ENCODE results near the gene MXI1. TPM values are rescaled to one million over a fixed set of nuclear protein-coding genes. Genes with fewer than 3 reads are reported as not detected.
A peak's percentile ranks its signal among the peaks of the same experiment; 100 is the strongest.

MXI1 gene
- total and polyA plus RNA-seq, 2 donors (not counting 1 experiment from before 2014, with no cell fraction given), result 12.0 to 32.4 TPM

GRCh38 chr10:110221044-110221720, 13.8 kb downstream of the MXI1 start:
- Histone ChIP-seq H3K36me3 (replicated peaks in 1 of 2; ENCODE audit: control extremely low read depth in 1 of 2, control insufficient read depth in 1 of 2, extremely low read depth in 1 of 2, insufficient read depth in 2 of 2, low read length in 1 of 2) (no peaks in the 10 kb centered on the region), H2AFZ (ENCODE audit: insufficient read depth, low read depth, low read length, poor library complexity, severe bottlenecking) (peak overlapping the region; percentile 73), H3K27ac (ENCODE audit: low read length in 2 of 2) (peak overlapping the region in 1 of 2 donors; percentile 59), H3K9ac (ENCODE audit: low read length) (peak overlapping the region; percentile 54), H3K4me2 (replicated peaks; ENCODE audit: low read depth, low read length, poor library complexity, severe bottlenecking) (peak overlapping the region; percentile 76), H3K79me2 (ENCODE audit: control insufficient read depth, insufficient read depth, low read length) (peaks cover 11% of the 10 kb centered on the region), H4K20me1 (ENCODE audit: control insufficient read depth, insufficient read depth, low read length, poor library complexity, severe bottlenecking) (no peaks in the 10 kb centered on the region), H3K27me3 (replicated peaks in 1 of 4; ENCODE audit: control extremely low read depth in 1 of 4, control insufficient read depth in 3 of 4, insufficient read depth in 4 of 4, low read length in 3 of 4) (peaks cover 0 to 5% (median 2%) of the 10 kb centered on the region in 4 experiments), H3K4me1 (ENCODE audit: control insufficient read depth in 2 of 2, insufficient read depth in 2 of 2, low read length in 2 of 2) (peaks cover 22 to 25% of the 10 kb centered on the region in 2 donors), H3K4me3 (ENCODE audit: control extremely low read depth in 1 of 5, extremely low read depth in 1 of 5, insufficient read depth in 1 of 5, low read depth in 2 of 5, low read length in 4 of 5) (peak overlapping the region in 4 of 5 experiments; percentile 12 to 42 (median 34)), H3K9me3 (ENCODE audit: control extremely low read depth in 1 of 3, control insufficient read depth in 2 of 3, insufficient read depth in 1 of 3, low read length in 2 of 3) (no peaks in the 10 kb centered on the region)
- DNase-seq, result no peak
- Mint-ChIP-seq H3K4me1 (peaks cover 38% of the 10 kb centered on the region), H3K4me3 (peak overlapping the region; percentile 76), H3K9me3 (ENCODE audit: insufficient read depth) (no peaks in the 10 kb centered on the region), H3K27me3 (peaks cover 3% of the 10 kb centered on the region), H3K27ac (no peak overlapping the region)
- ChIA-PET CTCF (interaction anchor here (1.0 to 8.1 kb wide), 6 partner anchors 9 to 85 kb away, joined by 3 to 116 read pairs (median 8); partner anchors contain the start of gene MXI1), POLR2A (interaction anchor here (0.6 to 1.2 kb wide), 6 partner anchors 9 to 83 kb away, joined by 3 to 5 read pairs (median 4); no protein-coding TSS in a partner anchor)
- intact Hi-C loops (cut with micrococcal nuclease), result loop anchor here (1.0 to 10.0 kb wide), 2 partner anchors 9 to 644 kb away; no protein-coding TSS in a partner anchor
- no peak for ATAC-seq (ENCODE audit: low read depth)
- WGBS (ENCODE audit: insufficient coverage), result 92% methylated on average over 2 of the region's 4 CpGs
- no peak for TF ChIP-seq EZH2 (IDR thresholded peaks at IDR 0.05; ENCODE audit: borderline replicate concordance, insufficient read depth, low read depth, low read length, poor library complexity, severe bottlenecking)

- intact Hi-C loops (cut with micrococcal nuclease), result loop anchor here (1.0 to 10.0 kb wide), 2 partner anchors 9 to 643 kb away; no protein-coding TSS in a partner anchor
- Histone ChIP-seq H3K4me2 (replicated peaks; ENCODE audit: low read depth, low read length, poor library complexity, severe bottlenecking) (peak overlapping the region; percentile 76), H3K9me3 (ENCODE audit: control extremely low read depth in 1 of 3, control insufficient read depth in 2 of 3, insufficient read depth in 1 of 3, low read length in 2 of 3) (no peaks in the 10 kb centered on the region), H4K20me1 (ENCODE audit: control insufficient read depth, insufficient read depth, low read length, poor library complexity, severe bottlenecking) (no peaks in the 10 kb centered on the region), H3K9ac (ENCODE audit: low read length) (peak overlapping the region; percentile 54), H3K4me3 (ENCODE audit: control extremely low read depth in 1 of 5, extremely low read depth in 1 of 5, insufficient read depth in 1 of 5, low read depth in 2 of 5, low read length in 4 of 5) (peak overlapping the region in 4 of 5 experiments; percentile 12 to 42 (median 34)), H3K36me3 (replicated peaks in 1 of 2; ENCODE audit: control extremely low read depth in 1 of 2, control insufficient read depth in 1 of 2, extremely low read depth in 1 of 2, insufficient read depth in 2 of 2, low read length in 1 of 2) (no peaks in the 10 kb centered on the region), H3K27ac (ENCODE audit: low read length in 2 of 2) (peak overlapping the region in 1 of 2 donors; percentile 59), H3K4me1 (ENCODE audit: control insufficient read depth in 2 of 2, insufficient read depth in 2 of 2, low read length in 2 of 2) (peaks cover 22 to 25% of the 10 kb centered on the region in 2 donors), H3K79me2 (ENCODE audit: control insufficient read depth, insufficient read depth, low read length) (peaks cover 11% of the 10 kb centered on the region), H2AFZ (ENCODE audit: insufficient read depth, low read depth, low read length, poor library complexity, severe bottlenecking) (peak overlapping the region; percentile 73), H3K27me3 (replicated peaks in 1 of 4; ENCODE audit: control extremely low read depth in 1 of 4, control insufficient read depth in 3 of 4, insufficient read depth in 4 of 4, low read length in 3 of 4) (peaks cover 0 to 5% (median 2%) of the 10 kb centered on the region in 4 experiments)
- 8% methylated on average over 18 of the region's 20 CpGs for WGBS (ENCODE audit: insufficient coverage)
- no peaks in the 10 kb centered on the region for H3K9me3 Mint-ChIP-seq (ENCODE audit: insufficient read depth)
- no peak for TF ChIP-seq CTCF (IDR thresholded peaks at IDR 0.05)
- TF ChIP-seq EZH2 (IDR thresholded peaks at IDR 0.05; ENCODE audit: borderline replicate concordance, insufficient read depth, low read depth, low read length, poor library complexity, severe bottlenecking), result no peak
- CTCF ChIA-PET, result interaction anchor here (0.6 to 8.1 kb wide), 7 partner anchors 8 to 115 kb away, joined by 3 to 116 read pairs (median 6); partner anchors contain the start of gene MXI1
- H3K27me3 Mint-ChIP-seq, result peaks cover 3% of the 10 kb centered on the region
- peak; percentile 79 for DNase-seq
- peak overlapping the region; percentile 74 for H3K27ac Mint-ChIP-seq
- ATAC-seq (ENCODE audit: low read depth), result peak; percentile 23
- H3K4me3 Mint-ChIP-seq, result peak overlapping the region; percentile 76
- POLR2A ChIA-PET, result interaction anchor here (0.6 to 1.2 kb wide), 6 partner anchors 9 to 84 kb away, joined by 3 to 5 read pairs (median 4); no protein-coding TSS in a partner anchor
- peaks cover 38% of the 10 kb centered on the region for H3K4me1 Mint-ChIP-seq
These were observed 14.4 kb downstream of the MXI1 start for GRCh38 chr10:110221721-110222261.
